Keratinocyte (primary cell): Measurements from ENCODE around the gene HYAL3. TPM values are rescaled to one million over a fixed set of nuclear protein-coding genes. Genes with fewer than 3 reads are reported as not detected.
"Not testable (repeated sequence)": the region's sequence is repeated elsewhere in the genome, so short reads cannot be mapped to it uniquely, and the experiment has no call there.

Experiments used
- DNase-seq: peaks from one replicate; pipeline ENCODE4 v3.0.0-alpha.2; 2011; ENCODE audit warnings: low read depth, missing footprints, low spot score
- FAIRE-seq: peaks from 2 replicates; lab custom pipeline; 2011; peaks lifted over from hg19 to GRCh38; lab: Jason Lieb, UNC
- H2AFZ ChIP-seq: 2 replicates; pipeline ENCODE4 v1.6.0; 2012; ENCODE audit warnings: low read length, control low read depth, inconsistent platforms; ENCODE audit not compliant: control insufficient read depth
- H3K27ac ChIP-seq: 2 replicates; pipeline ENCODE4 v1.5.1; 2011; ENCODE audit warnings: low read length; ENCODE audit not compliant: control insufficient read depth, insufficient read depth
- H3K27me3 ChIP-seq: 3 replicates; pipeline ENCODE4 v1.6.0; 2011; ENCODE audit warnings: low read length; ENCODE audit not compliant: control insufficient read depth, insufficient read depth; ENCODE audit errors: extremely low read depth
- H3K36me3 ChIP-seq, 2 experiments: 2 replicates in 1 of 2; 3 replicates in 1 of 2; pipeline ENCODE4 v1.5.1; 2011; ENCODE audit warnings: low read length in 2 of 2, mild to moderate bottlenecking in 1 of 2; ENCODE audit not compliant: control insufficient read depth in 2 of 2, insufficient read depth in 2 of 2; ENCODE audit errors: extremely low read depth in 1 of 2
- H3K4me1 ChIP-seq: 3 replicates; pipeline ENCODE4 v1.5.1; 2011; ENCODE audit warnings: low read length; ENCODE audit not compliant: control insufficient read depth, insufficient read depth; ENCODE audit errors: extremely low read depth
- H3K4me2 ChIP-seq: 3 replicates; pipeline ENCODE4 v1.6.0; 2011; ENCODE audit warnings: low read depth, low read length; ENCODE audit not compliant: control insufficient read depth, insufficient read depth; ENCODE audit errors: extremely low read depth
- H3K4me3 ChIP-seq, 3 experiments: fragments of 200-600 bp in 1 of 3; sonication (generic) in 1 of 3; 2 replicates in 2 of 3; 3 replicates in 1 of 3; pipeline ENCODE4 v1.5.1; 2011 to 2016; ENCODE audit warnings: low read length in 3 of 3, mild to moderate bottlenecking in 3 of 3, control low read depth in 2 of 3, inconsistent platforms in 1 of 3, low read depth in 1 of 3, mixed read lengths in 1 of 3, mixed run types in 1 of 3, moderate library complexity in 1 of 3; ENCODE audit not compliant: control insufficient read depth in 2 of 3, insufficient read depth in 2 of 3; ENCODE audit errors: extremely low read depth in 1 of 3
- H3K79me2 ChIP-seq: 2 replicates; pipeline ENCODE4 v1.6.0; 2012; ENCODE audit warnings: low read length; ENCODE audit not compliant: control insufficient read depth, insufficient read depth
- H3K9ac ChIP-seq: 3 replicates; pipeline ENCODE4 v1.6.0; 2011; ENCODE audit warnings: low read length; ENCODE audit not compliant: control insufficient read depth, insufficient read depth; ENCODE audit errors: extremely low read depth
- H3K9me1 ChIP-seq: 3 replicates; pipeline ENCODE4 v1.6.0; 2011; ENCODE audit warnings: low read length; ENCODE audit not compliant: control insufficient read depth, insufficient read depth; ENCODE audit errors: extremely low read depth
- H3K9me3 ChIP-seq: 2 replicates; pipeline ENCODE4 v1.5.1; 2012; ENCODE audit warnings: low read depth, low read length; ENCODE audit not compliant: control insufficient read depth
- H4K20me1 ChIP-seq: 3 replicates; pipeline ENCODE4 v1.6.0; 2011; ENCODE audit warnings: low read length; ENCODE audit not compliant: control insufficient read depth, insufficient read depth; ENCODE audit errors: extremely low read depth
- EZH2 ChIP-seq: IDR thresholded peaks from one replicate; pipeline ENCODE4 v1.6.1; 2012; ENCODE audit warnings: inconsistent platforms, mild to moderate bottlenecking, low read length, moderate library complexity
- dilution Hi-C: fragments of 300-500 bp; cut with MboI; formaldehyde crosslinking; loops from one replicate; pipeline ENCODE4 v1.7.0; 2020; ENCODE audit warnings: low sequenced_read_pairs; ENCODE audit not compliant: extremely low pct_ligation_motif_present
- polyA plus RNA-seq, 5 experiments: library from polyadenylated mRNA; depleted of rRNA in 3 of 5; stranded (reverse) in 3 of 5; stranded (forward) in 1 of 5; unstranded in 1 of 5; fragments of >200 nt; gene quantifications; 1 replicate in 1 of 5; 2 replicates in 3 of 5; 3 replicates in 1 of 5; pipeline versions ENCODE4 v1.2.1 to v1.2.3, GENCODE V29; 2011 to 2012; ENCODE audit warnings: missing spikeins in 2 of 5, low read depth in 1 of 5, low replicate concordance in 1 of 5
- TF ChIP-seq, protein P1 (sequence below), 3 experiments: IDR thresholded peaks in 1 of 3; conservative IDR thresholded peaks in 1 of 3; optimal IDR thresholded peaks in 1 of 3; 2 replicates in 2 of 3; 3 replicates in 1 of 3; pipeline versions ENCODE3 to v1.5.1; 2011; ENCODE audit warnings: low read length in 3 of 3, mild to moderate bottlenecking in 3 of 3, moderate library complexity in 2 of 3, control low read depth in 1 of 3, inconsistent platforms in 1 of 3; ENCODE audit not compliant: insufficient read depth in 2 of 3; ENCODE audit errors: extremely low read depth in 1 of 3

The HYAL3 gene
- polyA plus RNA-seq, 1 donor (not counting 4 experiments of a cell fraction or from before 2014, with no cell fraction given), result 6.6 TPM

DNA sequence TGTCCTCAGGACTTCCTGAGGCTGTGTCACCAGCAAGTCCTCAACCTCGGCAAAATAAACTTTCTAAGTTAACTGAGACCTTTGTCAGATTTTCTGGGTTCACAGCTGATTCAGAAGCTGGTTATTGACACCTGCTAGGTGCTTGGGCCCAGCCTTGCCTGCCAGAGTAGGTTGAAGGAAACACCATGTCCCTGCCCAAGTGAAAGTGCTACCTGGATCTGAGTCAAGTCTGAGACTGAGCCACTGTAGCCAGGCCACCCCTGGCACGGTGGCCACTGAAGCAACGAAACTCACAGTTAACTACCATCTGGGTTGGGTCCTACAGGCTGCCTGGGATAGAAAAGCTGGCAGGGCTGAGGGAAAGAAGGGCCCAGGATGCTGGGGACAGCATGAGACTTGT, 15.1 kb upstream of the HYAL3 start:
- Histone ChIP-seq H3K36me3 (peaks cover 11 to 20% of the 10 kb centered on the region in 2 experiments), H3K4me2 (no peak overlapping the region), H3K27me3 (no peaks in the 10 kb centered on the region), H3K4me3 (no peak overlapping the region), H3K9ac (no peak overlapping the region), H2AFZ (no peak overlapping the region), H3K27ac (no peak overlapping the region), H3K4me1 (peaks cover 45% of the 10 kb centered on the region), H3K9me3 (no peaks in the 10 kb centered on the region), H4K20me1 (no peaks in the 10 kb centered on the region), H3K79me2 (peaks cover 19% of the 10 kb centered on the region), H3K9me1 (peaks cover 7% of the 10 kb centered on the region)
- FAIRE-seq (no peak), DNase-seq (no peak)
- dilution Hi-C loops, result no loop called here
- no peak for TF ChIP-seq EZH2

DNA sequence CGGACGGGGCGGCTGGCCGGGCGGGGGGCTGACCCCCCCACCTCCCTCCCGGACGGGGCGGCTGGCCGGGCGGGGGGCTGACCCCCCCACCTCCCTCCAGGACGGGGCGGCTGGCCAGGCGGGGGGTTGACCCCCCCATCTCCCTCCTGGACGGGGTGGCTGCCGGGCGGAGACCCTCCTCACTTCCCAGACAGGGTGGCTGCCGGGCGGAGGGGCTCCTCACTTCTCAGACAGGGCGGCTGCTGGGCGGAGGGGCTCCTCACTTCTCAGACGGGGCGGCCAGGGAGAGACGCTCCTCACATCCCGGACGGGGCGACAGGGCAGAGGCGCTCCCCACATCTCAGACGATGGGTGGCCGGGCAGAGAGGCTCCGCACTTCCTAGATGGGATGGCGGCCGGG, 12.8 kb upstream of the HYAL3 start:
- Histone ChIP-seq H3K4me3 (peak overlapping the region in 1 of 3 experiments; percentile 41), H3K4me1 (peaks cover 24% of the 10 kb centered on the region), H3K9ac (peak overlapping the region; percentile 56)
- H2AFZ ChIP-seq, H3K79me2 ChIP-seq, H3K9me3 ChIP-seq, H3K36me3 ChIP-seq, H3K27me3 ChIP-seq, H3K27ac ChIP-seq, H3K9me1 ChIP-seq, DNase-seq, H3K4me2 ChIP-seq, dilution Hi-C loops, H4K20me1 ChIP-seq, FAIRE-seq: not testable (repeated sequence)

DNA sequence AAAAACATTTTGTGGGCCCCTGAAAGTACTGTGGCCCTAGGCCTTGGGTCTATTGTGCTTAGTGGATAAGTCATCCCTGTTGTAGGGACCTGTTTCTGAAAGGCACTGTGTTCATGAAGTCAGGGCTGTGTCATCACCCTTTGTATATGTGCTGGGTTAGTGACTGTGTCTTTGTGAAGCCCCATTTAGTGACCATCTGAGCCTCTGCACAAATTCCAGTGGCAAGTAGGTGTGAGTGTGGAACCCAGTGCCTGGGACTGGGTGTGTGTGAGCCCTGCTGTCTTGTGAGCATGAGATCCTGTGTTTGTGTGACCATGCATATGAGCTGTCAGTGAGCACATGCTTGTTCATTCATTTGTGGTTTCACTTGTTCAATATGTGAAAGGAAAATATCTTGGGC, 5.4 kb upstream of the HYAL3 start:
- Histone ChIP-seq H3K9me3 (no peaks in the 10 kb centered on the region), H3K36me3 (no peaks in the 10 kb centered on the region), H3K9ac (peak overlapping the region; percentile 1), H4K20me1 (no peaks in the 10 kb centered on the region), H3K9me1 (peaks cover 2% of the 10 kb centered on the region), H3K27me3 (no peaks in the 10 kb centered on the region), H3K4me1 (peaks cover 33% of the 10 kb centered on the region), H3K4me3 (no peak overlapping the region), H3K4me2 (no peak overlapping the region), H2AFZ (no peak overlapping the region), H3K79me2 (peaks cover 3% of the 10 kb centered on the region), H3K27ac (peak overlapping the region; percentile 73)
- TF ChIP-seq, protein P1, sequence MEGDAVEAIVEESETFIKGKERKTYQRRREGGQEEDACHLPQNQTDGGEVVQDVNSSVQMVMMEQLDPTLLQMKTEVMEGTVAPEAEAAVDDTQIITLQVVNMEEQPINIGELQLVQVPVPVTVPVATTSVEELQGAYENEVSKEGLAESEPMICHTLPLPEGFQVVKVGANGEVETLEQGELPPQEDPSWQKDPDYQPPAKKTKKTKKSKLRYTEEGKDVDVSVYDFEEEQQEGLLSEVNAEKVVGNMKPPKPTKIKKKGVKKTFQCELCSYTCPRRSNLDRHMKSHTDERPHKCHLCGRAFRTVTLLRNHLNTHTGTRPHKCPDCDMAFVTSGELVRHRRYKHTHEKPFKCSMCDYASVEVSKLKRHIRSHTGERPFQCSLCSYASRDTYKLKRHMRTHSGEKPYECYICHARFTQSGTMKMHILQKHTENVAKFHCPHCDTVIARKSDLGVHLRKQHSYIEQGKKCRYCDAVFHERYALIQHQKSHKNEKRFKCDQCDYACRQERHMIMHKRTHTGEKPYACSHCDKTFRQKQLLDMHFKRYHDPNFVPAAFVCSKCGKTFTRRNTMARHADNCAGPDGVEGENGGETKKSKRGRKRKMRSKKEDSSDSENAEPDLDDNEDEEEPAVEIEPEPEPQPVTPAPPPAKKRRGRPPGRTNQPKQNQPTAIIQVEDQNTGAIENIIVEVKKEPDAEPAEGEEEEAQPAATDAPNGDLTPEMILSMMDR (optimal IDR thresholded peaks at IDR 0.05 in 1 of 3, IDR thresholded peaks at IDR 0.05 in 1 of 3, conservative IDR thresholded peaks at IDR 0.05 in 1 of 3; ENCODE audit: extremely low read depth in 1 of 3, insufficient read depth in 2 of 3, low read length in 3 of 3), result no peak
- no peak for TF ChIP-seq EZH2
- dilution Hi-C loops, result no loop called here
- DNase-seq (no peak), FAIRE-seq (peak; percentile 79)
